Measurements from ENCODE around the gene ADAMTS16. TPM values are rescaled to one million over a fixed set of nuclear protein-coding genes. Genes with fewer than 3 reads are reported as not detected.

ADAMTS16 gene
- total RNA-seq, 1 donor from 2014 or later = not detected

DNA sequence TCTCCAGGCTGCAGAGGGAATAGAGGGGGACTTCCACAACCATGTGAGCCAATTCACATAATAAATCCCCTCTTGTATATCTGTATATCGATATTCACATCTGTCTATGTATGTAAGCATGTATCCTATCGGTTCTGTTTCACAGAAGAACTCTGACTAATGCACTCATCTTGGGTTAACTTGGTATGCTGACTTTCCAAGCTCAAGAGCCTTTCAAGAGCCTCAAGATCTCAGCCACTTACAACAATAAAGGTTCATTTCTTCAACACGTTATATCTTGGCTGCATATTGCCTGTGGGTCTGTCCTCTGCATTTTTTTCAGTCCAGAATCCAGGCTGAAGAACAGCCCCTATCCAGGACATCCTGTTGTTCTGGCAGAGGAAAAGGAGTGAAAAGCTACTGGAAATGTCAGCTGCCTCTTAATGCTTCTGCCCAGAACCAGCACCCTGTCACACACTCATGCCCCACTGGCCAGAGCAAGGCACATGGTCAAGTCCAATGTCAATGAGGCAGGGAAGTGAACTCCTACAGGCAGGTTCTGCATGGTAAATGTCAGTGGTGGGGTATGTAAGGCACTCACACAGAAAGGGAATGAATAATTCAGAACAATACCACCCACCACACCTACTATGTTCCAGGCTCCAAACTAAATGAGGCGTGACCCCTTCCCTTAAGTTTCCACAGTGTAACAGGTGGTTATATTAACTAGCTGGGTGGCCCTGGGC, 190.8 kb downstream of the ADAMTS16 start:
- intact Hi-C loops (cut with DNase I) = no loop called here
- peak; percentile 63 for DNase-seq (ENCODE audit: low spot score)

GRCh38 chr5:5331848-5332247, 191.7 kb downstream of the ADAMTS16 start:
- peak; percentile 33 for DNase-seq (ENCODE audit: low spot score)
- intact Hi-C loops (cut with DNase I) = no loop called here

DNA sequence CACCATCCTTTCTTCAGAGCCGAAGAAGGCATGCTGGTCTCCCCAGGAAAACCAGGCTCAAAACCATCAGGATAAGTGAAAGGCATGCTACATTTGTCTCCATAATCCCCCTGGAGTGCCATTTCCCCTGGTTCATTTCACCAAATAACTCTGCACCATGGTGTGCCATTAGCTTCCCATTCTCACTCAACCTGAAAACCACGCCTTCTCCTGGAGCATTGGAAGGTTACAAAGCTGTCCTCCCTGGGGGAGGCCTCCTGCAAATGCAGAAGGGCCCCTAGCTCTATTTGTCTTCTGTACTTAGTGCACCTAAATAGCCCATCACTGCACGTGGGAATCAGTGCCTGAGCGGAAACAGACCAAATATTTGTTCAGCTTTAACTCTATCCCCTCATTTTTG, 192.2 kb downstream of the ADAMTS16 start:
- DNase-seq (ENCODE audit: low spot score) = no peak
- intact Hi-C loops (cut with DNase I) = no loop called here

- no peak for DNase-seq (ENCODE audit: low spot score)
- intact Hi-C loops (cut with DNase I) = no loop called here
Measured at GRCh38 chr5:5335107-5335506, 195.0 kb downstream of the ADAMTS16 start.

DNA sequence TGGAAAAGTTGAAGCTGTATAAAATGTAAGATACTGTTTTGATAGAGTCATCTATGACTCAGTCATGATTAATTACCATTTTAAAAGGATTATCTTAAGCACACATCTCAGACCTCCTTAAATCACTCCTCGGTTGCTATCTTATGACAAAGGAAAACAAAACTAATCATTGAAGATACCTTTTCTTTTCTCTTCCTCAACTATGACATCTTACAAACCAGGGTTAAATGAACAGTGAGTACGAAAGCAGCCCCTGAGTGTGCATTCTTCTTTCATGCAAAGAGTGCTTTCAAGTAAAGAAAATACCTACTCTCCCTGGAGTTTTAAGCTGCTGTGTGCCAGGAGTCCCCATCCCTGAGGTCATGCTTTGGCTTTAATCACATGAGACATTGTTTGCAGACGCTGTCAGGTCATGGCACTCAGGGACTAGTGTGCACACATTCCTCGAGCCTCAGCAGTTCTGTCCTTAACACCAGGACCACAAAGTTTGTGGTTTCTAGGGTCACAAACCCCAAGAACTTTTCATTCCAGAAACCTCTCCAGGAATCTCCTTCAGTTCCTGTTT, 195.7 kb downstream of the ADAMTS16 start:
- intact Hi-C loops (cut with DNase I) = no loop called here
- DNase-seq (ENCODE audit: low spot score) = no peak

GRCh38 chr5:5339257-5339656, 199.1 kb downstream of the ADAMTS16 start:
- DNase-seq (ENCODE audit: low spot score) = no peak
- intact Hi-C loops (cut with DNase I) = no loop called here

- DNase-seq (ENCODE audit: low spot score) = no peak
- intact Hi-C loops (cut with DNase I) = loop anchor here (5.0 kb wide), 1 partner anchor 82 kb away; the partner anchor contains the start of gene ICE1
Measured at GRCh38 chr5:5340206-5340729, 200.1 kb downstream of the ADAMTS16 start.

DNA sequence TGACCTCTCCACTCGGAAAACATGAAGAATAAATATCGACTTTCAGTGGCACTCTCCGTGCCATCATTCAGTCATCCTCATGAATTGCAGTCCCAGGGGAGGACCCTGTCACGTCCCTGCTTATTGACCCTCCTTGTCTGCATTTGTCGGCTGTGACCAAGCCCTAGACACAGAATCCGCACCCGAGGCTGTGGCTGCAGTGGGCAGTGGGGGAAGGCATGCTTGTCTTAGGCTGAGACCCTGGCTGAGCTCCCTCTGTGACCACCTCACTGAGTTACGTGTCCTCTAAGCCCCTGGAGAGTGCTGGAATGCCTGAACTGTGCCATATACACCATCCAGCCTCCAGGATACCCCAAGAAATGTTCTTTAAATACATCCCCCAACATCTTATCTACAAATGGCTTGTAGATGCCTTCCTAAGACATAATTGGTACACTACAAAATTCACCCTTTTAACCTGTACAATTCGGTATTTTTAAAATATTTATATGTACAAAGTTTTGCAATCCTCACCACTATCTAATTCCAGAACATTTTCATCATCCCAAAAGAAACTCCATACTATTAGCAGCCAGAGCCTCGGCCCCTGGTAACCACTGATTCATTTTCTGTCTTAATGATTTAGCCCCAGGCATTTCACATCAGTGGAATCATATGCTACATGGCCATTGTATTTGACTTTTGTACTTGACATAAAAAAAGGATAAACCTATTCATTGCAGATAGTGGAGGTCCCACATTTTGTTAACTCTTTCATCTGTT, 201.6 kb downstream of the ADAMTS16 start:
- peak; percentile 63 for DNase-seq (ENCODE audit: low spot score)
- intact Hi-C loops (cut with DNase I) = loop anchor here (2.0 to 5.0 kb wide), 2 partner anchors 33 to 81 kb away; partner anchors contain the start of gene ICE1

DNA sequence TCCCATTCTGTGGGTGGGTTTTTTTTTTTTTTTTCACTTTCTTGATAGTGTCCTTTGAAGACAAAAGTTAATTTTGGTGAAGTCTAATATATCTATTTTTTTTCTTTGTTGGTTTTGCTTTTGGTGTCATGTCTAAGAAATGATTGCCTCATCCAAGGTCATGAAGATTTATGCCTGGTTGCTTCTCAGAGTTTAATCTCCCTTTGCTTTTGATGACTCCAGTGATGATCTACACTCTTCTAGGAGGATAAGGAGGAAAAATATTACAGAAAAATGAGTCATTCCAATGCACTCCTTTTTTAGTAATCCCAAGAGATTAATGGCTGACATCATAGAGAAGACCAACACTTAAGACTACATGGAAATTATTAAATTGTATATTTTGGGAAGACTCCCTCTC, 202.7 kb downstream of the ADAMTS16 start:
- no peak for DNase-seq (ENCODE audit: low spot score)
- intact Hi-C loops (cut with DNase I) = loop anchor here (2.0 to 5.0 kb wide), 2 partner anchors 32 to 80 kb away; partner anchors contain the start of gene ICE1

- intact Hi-C loops (cut with DNase I) = loop anchor here (2.0 to 5.0 kb wide), 2 partner anchors 31 to 79 kb away; partner anchors contain the start of gene ICE1
- DNase-seq (ENCODE audit: low spot score) = no peak
Measured at GRCh38 chr5:5343568-5343967, 203.4 kb downstream of the ADAMTS16 start.

DNA sequence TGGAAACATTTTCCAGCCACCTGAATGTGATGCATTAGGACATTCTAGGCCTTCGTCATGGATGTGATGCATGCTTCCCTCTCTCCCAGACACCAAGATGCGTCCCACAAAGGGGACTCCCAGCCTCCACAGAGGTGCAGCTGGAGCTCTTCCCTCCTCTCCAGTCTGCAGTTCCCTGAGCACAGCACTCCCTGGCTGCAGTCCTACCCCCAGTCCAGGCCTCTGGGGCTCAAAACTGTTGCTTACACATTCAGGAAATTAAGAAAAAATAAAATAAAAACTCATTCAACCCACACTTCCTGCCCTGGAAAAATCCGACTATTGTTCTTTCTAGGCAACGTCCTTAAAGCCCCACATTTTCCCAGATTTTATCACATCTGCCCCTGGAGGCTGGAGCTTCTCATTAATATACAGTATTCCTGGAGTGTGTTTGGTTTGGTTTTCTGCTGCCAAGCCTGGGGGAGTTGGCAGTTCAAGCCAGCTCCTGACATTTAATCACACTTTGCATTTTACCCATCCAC, 204.0 kb downstream of the ADAMTS16 start:
- DNase-seq (ENCODE audit: low spot score) = peak; percentile 67

DNA sequence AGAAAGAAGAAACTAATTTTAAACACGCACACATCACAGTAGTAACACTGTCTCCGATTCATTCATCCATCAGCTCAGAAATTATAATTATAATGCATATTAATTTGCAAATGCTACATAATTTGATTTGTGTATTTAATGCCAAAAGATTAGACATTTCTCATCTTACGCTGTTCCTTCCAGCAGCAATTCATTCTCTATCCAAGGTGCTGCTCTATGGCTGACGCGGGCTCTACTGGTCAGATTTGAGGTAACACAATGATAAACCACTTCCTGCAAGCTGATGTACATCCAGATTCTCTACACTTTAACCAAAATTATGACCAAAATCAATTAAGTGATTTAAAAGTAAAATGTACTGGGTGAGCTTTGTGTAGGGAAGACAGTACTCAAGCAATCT, 204.5 kb downstream of the ADAMTS16 start:
- intact Hi-C loops (cut with DNase I) = loop anchor here (5.0 kb wide), 1 partner anchor 78 kb away; the partner anchor contains the start of gene ICE1
- peak; percentile 14 for DNase-seq (ENCODE audit: low spot score)

More for the DNA sequence above, 204.0 kb downstream of the ADAMTS16 start:
- intact Hi-C loops (cut with DNase I) = loop anchor here (5.0 kb wide), 1 partner anchor 78 kb away; the partner anchor contains the start of gene ICE1

DNA sequence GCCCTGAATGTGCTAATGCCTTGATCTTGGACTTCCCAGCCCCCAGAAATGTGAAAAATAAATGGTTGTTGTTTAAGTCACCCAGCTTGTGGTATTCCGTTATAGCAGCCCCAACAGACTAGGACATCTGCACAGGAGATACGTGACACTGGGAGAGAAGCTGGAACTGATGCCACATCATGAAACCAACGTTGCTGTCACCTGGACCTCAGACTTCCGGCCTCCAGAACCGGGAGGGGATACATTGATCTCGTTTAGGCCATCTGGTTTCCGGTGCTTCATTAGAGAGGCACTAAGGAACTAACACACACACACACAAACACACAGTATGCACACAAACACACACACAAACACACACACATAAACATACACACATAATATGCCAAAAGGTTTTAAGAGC, 207.3 kb downstream of the ADAMTS16 start:
- intact Hi-C loops (cut with DNase I) = no loop called here
- DNase-seq (ENCODE audit: low spot score) = peak; percentile 3

- intact Hi-C loops (cut with DNase I) = no loop called here
- DNase-seq (ENCODE audit: low spot score) = no peak
Measured at GRCh38 chr5:5348135-5348534, 208.0 kb downstream of the ADAMTS16 start.

DNA sequence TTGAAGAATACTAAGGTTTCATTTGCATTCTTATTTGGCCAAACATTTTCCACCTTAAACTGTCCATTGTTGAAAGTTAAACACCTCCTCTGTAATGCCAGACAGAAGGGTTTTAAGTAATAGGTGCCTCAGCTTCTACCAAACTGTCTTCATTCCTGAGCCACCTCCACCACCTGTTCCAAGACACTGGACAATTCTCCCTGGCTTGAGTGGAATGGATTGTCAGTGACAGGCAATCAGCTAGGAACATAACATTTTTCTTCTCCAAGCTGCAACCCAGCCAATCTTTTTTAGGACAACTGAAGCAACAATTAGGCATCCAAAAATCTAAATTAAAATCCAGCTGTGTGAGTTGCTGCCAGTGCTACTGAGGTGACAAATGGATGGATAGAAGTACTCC, 208.4 kb downstream of the ADAMTS16 start:
- DNase-seq (ENCODE audit: low spot score) = no peak
- intact Hi-C loops (cut with DNase I) = no loop called here

DNA sequence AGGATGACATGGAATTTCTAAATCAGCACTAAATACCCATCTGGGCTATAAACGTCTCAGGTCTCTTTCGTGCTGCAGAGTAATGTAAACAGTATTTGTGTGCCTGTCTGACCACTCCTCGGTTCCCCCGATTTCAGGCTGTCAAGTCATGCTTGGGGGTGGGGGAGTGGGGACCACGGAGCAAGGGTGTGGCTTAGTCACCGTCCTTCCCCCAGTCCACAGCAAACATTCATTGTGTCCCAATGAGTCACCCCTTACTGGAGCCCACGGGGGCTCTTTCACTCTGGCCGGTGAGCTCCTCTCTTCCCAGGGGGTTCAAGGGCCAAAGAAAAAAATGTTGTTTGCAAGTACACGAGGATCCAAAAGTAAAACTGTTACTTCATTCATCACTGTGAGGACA, 210.0 kb downstream of the ADAMTS16 start:
- no peak for DNase-seq (ENCODE audit: low spot score)
- intact Hi-C loops (cut with DNase I) = no loop called here

DNA sequence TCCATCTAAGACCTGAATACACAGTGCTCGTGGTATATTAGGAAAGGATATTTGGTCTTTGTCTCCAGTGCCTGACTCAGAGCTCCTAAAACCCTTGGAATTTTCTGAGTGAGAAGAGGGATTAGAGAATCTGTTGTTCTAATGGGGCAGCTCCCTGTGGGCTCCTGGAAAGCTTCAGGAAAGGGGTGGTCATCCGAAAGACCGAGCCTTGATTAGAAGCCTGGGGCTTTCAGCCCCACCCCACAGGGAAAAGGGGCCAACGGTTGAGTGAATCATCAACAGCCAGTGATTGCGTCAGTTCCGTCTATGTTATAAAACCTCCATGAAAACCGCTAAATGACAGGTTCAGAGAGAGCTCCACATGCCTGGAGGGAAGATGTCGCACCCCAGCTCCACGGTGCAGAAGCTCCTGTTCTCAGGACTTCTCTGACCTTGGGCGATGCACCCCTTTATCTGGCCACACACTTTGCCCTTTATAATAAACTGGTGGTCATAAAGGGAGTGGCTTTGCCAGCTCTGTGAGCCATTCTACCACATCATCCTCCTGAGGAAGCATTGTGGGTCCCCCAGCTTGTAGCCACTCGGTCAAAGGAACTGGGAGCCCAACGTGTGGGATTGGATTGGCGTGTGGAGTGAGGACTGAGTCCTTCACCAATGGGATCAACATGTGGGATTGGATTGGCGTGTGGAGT, 211.3 kb downstream of the ADAMTS16 start:
- no peak for DNase-seq (ENCODE audit: low spot score)
- intact Hi-C loops (cut with DNase I) = no loop called here

GRCh38 chr5:5352675-5353074, 212.5 kb downstream of the ADAMTS16 start:
- intact Hi-C loops (cut with DNase I) = no loop called here
- no peak for DNase-seq (ENCODE audit: low spot score)

- DNase-seq (ENCODE audit: low spot score) = no peak
- intact Hi-C loops (cut with DNase I) = no loop called here
Measured at GRCh38 chr5:5353681-5354080, 213.6 kb downstream of the ADAMTS16 start.
